ENCODE results near the gene ABL1.
A peak's percentile ranks its signal among the peaks of the same experiment; 100 is the strongest.

Gene ABL1

DNA sequence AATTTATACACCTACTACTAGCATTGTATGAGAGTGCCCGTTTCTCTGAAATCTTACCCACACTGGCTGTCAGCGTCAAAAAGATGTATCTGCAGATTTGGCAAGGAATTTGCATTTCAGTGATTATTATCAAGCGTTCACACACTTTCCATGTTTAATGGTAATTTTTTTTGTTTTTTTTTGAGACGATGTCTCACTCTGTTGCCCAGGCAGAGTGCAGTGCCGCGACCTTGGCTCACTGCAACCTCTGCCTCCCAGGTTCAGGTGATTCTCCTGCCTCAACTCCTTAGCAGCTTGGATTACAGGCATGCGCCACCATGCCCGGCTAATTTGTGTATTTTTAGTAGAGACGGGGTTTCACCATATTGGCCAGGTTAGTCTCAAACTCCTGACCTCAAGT is 14.3 kb downstream of the ABL1 start:
- no peak for DNase-seq (ENCODE audit: low spot score)

DNA sequence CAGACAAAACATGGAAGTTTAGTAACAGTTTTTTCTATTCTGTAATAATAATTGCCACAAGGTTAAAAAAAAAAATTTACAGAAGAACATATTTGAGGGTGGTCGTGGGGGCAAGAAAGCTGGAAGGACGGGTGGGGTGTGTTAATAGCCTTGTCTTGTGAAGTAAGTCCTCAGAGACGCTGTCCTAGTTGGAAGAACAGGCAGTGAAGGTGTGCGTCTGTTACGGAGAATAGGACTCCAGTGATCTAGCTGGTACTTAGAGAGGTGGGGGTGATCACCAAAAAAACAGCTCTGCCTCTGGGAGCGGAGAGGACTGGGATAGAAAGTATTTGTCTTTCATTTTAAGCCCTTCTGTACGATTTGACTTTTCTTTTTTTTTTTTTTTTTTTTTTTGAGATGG is 17.7 kb downstream of the ABL1 start:
- no peak for DNase-seq (ENCODE audit: low spot score)

DNA sequence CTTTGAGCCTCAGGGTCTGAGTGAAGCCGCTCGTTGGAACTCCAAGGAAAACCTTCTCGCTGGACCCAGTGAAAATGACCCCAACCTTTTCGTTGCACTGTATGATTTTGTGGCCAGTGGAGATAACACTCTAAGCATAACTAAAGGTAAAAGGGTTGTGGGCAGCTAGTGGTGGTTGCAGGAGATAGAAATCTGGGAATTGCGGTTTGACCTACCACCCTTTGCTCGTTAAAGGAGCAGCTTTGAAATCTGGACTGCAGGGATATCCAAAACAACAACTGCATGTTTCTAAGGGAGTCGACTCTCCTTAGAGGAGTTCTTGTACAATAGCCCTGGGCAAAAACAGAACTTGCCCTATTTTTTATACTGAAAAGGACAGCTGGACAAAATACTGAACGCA is 19.0 kb downstream of the ABL1 start:
- DNase-seq (ENCODE audit: low spot score): no peak

DNA sequence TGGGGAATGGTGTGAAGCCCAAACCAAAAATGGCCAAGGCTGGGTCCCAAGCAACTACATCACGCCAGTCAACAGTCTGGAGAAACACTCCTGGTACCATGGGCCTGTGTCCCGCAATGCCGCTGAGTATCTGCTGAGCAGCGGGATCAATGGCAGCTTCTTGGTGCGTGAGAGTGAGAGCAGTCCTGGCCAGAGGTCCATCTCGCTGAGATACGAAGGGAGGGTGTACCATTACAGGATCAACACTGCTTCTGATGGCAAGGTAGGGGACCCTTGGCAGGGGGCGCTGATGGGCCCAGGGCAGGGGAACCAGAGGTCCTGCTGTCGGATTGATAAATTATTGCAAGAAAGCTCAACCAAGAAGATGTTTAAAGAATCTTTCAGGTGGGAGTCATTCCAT is 19.8 kb downstream of the ABL1 start:
- no peak for DNase-seq (ENCODE audit: low spot score)

DNA sequence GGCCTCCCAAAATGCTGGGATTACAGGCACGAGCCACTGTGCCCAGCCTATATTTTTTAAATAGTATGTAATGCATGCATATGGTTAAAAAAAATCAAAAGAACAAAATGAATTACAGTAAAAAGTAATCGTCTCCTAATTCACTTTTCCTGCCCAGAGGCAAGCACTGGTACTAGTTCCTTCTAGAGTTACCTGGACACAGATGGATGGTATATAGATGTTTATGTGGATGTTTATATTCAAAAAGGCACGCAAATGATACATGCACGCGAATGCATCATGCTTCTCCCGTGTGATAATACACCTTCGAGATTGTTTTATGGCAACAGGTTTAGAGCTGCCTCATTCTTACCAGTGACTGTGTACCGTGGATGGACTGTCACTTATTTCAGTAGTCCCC is 21.4 kb downstream of the ABL1 start:
- DNase-seq (ENCODE audit: low spot score): no peak

DNA sequence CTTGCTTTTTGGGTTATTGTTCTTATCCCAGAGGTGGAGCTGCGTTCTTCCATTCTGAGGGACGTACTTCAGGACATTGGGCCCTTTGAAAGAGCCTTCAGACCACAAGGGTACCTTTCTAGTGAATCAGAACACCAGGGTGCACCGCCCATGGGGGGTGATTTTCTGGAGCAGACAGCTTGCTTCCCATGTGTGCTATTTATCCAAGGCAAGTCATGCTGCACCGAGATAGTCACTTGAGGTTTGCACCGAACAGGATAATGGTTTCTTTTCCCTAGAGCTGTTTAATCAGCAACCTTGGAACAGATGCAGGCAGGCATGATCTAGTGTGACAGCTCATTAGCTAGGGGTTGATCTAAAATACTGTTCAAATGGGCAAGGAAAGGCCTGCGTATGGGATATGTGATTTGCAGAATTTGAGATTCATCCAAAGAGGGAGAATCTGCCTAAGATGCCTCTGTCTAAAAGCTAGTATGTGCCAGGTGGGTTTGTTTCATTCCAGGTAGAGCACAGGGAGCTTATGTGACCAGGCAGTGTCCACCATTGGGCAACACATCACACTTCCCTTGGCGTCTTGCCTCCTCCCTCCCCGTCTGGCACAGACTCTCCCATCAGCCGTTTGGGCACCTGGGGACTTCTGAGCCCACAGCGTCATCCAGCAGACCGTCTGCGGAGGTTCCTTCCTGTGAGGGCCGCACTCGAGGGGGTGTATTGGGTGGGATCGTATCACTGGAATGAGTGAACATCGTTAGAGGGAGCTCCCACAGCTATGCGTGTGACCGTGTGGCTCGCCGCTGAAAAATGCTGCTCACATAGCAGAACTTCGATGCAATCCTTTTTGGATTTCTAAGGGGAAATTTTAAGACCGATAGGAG is 23.0 kb downstream of the ABL1 start:
- DNase-seq (ENCODE audit: low spot score): peak; percentile 69

DNA sequence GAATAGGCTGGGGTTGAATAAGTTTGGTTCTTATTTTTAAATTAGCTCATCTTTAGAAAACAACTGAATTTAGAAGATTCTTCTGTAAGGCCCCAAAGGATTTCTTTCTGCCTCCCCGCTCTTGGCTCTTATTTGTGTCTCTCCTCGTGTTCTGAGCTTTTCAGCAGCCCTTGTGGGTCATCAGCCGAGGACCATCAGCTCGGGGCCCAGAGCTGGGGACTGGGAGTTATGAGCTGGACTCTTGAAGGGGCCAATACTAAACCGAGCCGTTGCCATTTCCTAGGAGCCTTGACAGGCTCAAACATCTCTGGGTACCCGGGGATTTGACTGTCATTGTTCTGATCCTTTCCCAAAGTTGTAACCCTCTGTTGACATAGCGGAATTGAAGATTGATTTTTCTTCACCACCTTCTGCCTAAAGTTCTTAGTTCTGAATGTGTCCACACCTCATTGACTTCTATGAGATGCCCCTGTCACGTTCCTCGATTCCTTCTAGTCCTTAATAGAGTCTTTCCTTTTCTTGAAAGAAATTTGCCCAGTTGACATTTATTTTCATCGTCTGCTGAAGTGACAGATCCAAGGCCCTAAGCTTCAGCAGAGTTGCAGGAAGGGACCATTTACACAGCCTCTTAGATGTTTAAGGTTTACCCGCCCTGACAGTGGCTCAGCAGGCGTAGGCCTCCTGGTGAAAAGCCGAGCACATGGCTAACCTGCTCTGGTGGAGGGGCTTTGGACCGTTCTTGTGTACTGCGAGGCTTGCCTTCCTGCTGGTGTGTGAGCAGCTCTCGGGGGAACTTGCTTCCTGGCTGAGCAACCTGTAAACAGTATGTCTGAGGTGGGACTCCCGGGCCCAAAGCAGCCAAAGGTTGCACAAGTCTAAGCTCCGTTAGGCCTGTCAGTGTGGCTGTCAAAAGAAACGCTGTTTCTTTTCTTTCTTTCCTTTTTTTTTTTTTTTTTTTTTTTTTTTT is 24.0 kb downstream of the ABL1 start:
- no peak for DNase-seq (ENCODE audit: low spot score)

DNA sequence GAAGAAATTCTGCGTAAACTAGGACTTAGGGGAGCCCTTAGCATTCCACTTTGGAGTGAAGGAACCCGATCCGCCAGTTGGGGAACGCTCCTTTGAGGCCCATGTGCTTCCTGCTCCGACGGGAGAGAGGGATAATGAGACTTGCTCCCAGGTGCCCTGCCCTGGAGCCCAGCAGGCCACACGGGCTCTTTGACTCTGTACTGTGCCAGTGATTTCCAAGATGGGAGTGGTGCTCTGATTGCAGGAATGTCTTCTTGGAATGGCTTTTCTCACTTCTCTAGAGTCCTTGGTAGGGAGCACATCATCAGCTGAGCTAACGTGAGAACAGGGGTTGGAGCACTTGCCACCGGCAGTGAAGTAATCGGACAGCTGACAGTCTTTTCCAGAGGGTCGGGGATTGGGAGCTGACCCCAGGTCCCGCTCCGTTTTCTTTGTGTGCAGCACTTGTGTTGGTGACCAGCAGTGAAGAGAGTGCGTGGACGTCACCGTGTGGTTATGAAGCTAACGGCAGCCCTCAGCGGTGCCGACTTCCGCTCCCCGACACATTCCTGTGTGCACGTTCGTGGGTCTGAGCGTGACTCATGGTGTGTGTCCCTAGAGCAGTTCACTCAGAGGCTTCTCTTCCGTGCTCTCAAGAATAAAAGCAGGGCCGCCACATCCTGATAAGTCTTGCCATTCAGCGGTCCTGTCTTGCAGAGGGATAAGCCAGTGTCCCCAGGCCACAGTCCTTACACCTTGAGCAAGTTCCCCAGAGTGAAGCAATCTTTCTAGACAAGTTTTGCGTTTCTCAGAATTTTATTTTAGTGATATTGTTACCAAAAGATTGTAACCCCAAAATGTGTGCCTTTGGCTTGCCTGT is 25.6 kb downstream of the ABL1 start:
- no peak for DNase-seq (ENCODE audit: low spot score)

DNA sequence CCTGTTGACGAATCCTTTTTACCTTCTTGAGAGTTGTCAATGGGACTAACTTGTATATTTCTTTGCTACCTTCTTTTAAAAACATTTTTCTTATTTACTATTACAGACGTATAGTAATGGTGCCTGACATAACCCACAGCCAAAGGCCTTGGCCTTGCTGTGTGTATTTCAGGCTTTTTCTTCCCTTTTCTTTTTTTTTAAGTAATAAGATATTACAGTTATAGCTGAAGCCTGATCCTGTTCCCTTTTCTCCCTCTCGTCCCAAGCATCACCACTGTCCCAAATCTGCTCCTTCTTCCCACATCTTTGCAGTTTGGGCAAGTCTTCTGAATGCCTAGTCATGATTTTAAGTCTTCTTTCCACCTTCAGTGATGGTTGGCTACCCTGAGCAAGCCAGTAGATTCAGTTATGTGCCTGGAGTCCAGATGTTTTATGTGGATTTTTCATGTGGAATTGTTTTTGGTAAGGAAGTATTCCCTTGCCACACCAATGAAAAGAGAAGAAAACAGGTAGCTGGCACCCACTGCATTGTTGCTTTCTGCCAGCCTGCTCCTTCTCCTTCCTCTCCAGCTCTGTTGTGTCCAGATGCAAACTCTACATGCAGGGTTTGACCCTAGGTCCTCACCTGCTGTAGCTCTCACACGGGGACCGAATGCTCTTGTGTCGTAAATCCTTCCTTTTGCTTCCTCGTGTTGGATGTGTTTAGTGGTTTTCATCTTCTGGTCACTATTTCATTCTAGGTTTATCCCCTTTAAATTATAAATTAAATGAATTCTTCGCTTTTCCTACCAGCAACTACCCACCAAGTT is 26.5 kb downstream of the ABL1 start:
- DNase-seq (ENCODE audit: low spot score): no peak

DNA sequence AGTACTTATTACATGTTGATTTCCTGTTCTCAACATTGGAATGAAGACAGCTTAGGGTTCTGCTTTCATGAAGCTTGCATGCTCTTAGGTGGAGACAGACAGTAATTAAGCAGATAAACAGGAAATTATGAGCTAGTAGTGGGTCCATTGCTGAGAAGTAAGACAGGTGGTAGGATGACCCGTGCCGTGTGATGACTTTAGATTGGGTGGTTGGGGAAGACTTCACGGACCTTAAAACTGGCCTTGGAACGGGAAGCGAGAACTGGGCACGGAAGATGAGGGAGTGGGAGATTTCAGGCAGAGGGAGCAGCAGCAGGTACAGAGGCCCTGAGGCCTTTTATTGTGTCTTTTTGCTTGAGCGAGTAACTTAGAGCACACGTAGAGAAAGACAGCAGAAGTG is 27.2 kb downstream of the ABL1 start:
- no peak for DNase-seq (ENCODE audit: low spot score)

DNA sequence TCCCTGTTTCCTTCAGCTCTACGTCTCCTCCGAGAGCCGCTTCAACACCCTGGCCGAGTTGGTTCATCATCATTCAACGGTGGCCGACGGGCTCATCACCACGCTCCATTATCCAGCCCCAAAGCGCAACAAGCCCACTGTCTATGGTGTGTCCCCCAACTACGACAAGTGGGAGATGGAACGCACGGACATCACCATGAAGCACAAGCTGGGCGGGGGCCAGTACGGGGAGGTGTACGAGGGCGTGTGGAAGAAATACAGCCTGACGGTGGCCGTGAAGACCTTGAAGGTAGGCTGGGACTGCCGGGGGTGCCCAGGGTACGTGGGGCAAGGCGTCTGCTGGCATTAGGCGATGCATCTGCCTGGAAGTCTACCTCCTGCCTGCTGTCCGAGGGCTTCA is 27.7 kb downstream of the ABL1 start:
- DNase-seq (ENCODE audit: low spot score): no peak

DNA sequence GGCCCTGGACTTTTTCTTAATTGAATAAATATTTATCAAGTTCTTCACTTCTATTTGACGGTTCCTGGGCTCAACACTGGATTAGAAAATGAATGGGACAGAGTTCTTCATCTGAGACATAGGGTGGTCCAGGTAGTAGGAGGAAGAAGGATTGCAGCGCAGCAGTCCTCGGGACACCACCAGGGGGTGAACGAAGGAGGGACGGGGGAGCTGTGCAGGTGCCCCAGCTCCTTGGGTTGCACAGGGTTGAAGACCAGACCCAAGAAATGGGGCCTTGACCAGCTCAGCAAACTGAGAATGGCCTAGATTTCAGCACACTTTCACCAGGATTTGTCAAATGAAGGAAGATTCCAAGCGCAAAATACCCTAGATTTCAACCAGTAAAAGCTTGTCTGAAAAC is 29.5 kb downstream of the ABL1 start:
- DNase-seq (ENCODE audit: low spot score): no peak

DNA sequence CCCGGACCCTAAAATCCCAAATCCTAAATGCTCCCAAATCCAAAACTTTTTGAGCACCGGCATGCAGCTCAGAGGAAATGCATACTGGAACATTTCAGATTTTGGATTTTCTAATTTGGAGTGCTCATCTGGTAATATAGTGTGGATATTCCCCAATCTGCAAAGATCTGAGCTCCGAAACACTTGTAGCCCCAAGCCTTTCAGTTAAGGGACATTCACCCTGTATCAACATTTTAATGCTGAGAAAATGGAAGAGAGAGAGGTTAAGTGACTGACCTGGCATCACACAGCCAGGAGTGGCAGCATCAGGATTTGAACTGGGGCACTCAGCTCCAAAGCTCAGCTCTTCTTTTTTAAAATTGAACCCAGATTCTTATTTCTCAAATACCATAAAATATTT is 30.9 kb downstream of the ABL1 start:
- DNase-seq (ENCODE audit: low spot score): no peak

DNA sequence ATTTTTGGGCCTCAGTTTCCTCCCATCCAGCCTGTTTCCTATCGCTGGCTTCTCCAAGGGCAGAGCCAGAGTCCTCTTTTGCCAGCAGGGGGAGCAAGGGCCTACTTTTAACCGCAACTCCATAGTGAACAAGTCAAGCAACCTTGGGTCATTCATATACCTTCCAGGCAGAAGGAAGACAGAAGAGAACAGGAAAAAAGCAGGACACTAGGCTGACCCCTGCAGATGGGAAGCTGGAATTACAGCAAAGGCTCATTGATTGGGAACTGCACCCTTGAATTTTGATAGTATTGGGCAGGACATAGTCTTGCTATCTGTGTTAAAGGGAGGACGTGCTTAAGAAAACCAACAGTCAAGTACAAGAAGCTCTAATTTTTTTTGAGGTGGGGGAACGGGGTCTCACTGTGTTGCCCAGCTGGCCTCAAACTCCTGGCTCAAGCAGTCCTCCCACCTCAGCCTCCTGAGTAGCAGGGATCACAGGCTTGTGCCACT is 31.5 kb downstream of the ABL1 start:
- peak; percentile 91 for DNase-seq (ENCODE audit: low spot score)

DNA sequence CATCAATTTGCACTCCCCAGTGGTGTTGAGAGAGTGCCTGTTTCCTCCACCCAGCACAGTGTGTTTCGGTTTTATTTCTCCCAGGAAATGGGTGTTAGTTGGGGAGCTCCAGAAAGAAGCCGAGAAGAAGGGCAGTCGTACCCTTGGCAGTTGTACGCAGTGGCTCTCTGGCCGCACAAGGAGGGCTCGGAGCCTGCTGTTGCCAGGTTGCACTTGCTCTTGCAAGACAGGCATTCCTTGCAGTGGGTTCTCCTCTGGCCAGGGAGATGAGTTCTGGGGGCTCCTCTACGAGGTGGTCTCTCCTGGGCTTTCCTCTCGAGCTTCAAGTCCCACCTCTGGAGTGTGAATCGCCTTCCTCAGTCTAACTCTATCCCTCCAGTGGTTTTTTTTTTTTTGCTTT is 32.5 kb downstream of the ABL1 start:
- no peak for DNase-seq (ENCODE audit: low spot score)

DNA sequence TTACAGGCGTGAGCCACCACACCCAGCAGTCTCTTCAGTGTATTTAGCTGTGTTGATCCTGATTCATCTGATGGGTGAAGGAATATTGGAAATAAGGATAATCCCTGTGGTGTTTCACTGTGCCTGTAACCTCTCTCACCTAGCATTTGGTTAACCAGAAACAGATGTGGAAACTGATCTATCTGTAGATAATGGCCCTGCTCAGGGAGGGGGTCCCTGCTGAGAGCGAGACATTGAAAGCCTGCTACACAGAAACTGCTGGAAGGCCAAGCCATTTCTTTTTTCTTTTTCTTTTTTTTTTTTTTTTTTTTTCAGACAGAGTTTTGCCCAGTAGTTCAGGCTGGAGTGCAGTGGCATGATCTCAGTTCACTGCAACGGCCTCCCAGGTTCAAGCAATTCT is 33.2 kb downstream of the ABL1 start:
- no peak for DNase-seq (ENCODE audit: low spot score)

DNA sequence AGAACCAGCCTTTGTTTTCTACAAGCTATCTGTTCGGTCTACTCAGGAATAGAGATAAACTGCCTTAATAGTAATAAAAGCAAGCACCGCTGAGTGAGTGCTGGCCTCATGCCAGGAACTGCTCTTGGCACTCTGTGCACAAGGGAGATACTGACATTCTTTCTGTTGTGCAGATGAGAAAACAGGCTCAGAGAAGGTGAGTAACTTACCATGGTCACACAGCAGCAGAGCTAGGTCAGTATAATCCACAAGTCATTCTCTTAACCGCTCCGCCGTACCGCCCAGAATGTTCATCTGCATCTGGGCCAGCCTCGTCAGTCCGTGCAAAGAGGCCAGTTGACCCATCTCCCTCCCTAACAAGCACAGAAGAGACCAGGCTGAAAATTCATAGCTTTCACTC is 34.2 kb downstream of the ABL1 start:
- DNase-seq (ENCODE audit: low spot score): no peak

DNA sequence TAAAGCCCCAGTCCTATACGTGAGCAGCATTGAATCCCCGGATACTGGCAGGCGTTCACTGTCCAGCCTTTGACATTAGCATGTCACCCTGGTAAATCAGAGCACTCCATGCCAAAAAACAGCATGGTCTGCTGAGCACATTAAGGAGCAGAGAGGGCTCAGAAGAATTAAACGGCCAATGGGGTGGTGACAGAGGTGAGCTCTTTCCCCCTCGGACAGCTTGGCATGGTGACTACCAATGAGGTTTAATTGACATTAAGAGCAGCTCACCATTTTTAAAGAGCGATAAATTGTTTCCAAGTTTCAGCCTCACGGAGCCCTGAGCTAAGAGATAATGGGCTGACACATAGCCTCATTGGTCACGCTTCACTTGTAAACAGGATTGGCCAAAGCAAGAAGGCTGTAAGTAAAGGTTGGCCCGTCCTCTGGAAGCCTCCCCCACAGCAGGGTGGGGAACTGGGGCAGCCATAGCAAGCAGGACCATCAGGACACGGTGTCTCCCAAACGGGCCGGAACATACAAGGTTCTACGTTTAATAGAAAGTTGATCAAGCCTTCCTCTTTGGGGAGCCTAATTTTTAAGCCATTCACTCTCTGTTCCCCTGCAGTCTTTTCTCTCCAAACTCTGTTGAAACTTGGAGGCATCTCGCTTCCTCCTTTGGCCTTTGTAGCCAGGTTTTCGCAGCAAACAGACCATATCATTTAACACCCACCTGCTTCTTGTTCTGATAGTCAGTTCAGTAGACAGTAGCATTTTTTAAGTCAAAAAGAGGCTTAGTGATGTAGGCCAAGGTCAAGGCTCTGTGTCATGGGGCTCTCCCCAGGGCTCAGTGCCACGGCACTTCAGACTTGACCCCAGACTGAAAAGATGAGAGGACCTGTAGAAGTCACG is 35.7 kb downstream of the ABL1 start:
- peak; percentile 57 for DNase-seq (ENCODE audit: low spot score)

DNA sequence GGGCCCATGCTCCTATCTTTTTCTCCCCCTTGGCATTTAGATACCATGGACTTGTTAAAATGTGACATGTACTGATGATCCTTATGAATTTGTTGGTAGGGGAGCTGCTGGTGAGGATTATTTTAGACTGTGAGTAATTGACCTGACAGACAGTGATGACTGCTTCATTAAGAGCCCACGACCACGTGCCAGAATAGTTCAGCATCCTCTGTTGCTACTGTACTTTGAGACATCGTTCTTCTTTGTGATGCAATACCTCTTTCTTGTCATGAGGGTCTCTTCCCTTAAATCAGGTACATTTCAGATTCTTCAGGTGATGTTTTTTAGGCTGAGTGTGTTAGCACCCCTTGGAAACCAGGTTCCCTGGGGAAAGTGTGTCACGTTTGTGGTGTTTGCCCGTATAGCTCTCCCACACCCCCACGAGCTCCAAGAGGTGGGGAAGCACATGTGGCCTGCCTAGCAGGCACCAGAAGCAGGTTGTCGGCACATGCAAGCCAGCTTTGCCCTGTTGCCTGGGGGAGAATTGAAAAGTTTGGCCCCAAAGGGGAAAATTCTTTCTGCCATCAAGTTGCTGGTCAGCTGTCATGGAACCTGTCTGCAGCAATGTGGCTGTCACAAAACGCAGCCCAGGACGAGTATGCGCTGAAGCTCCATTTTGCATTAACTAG is 36.5 kb downstream of the ABL1 start:
- no peak for DNase-seq (ENCODE audit: low spot score)

DNA sequence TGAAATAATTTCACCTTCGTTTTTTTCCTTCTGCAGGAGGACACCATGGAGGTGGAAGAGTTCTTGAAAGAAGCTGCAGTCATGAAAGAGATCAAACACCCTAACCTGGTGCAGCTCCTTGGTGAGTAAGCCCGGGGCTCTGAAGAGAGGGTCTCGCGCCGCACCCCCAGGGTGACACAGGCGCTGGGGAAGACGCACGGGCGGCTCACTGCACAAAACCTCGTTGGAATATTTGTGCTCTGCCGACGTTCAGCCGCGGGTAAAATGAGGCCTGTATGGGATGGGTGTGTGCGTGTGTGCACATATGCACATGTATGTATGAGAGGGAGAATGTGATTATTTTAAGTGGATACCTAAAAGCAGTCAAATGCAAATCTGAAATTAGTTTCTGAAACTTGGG is 37.0 kb downstream of the ABL1 start:
- no peak for DNase-seq (ENCODE audit: low spot score)

Data from cerebellar cortex (tissue), 1 donor.